ENCODE data around the gene CHMP5. TPM values are rescaled to one million over a fixed set of nuclear protein-coding genes. Genes with fewer than 3 reads are reported as not detected.
A peak's percentile ranks its signal among the peaks of the same experiment; 100 is the strongest.

CHMP5 gene
- total and polyA plus RNA-seq, 10 of the 15 experiments (the other 5 are each of a cell fraction or from before 2014, with no cell fraction given), result 40.3 to 179 (median 78.6) TPM

DNA sequence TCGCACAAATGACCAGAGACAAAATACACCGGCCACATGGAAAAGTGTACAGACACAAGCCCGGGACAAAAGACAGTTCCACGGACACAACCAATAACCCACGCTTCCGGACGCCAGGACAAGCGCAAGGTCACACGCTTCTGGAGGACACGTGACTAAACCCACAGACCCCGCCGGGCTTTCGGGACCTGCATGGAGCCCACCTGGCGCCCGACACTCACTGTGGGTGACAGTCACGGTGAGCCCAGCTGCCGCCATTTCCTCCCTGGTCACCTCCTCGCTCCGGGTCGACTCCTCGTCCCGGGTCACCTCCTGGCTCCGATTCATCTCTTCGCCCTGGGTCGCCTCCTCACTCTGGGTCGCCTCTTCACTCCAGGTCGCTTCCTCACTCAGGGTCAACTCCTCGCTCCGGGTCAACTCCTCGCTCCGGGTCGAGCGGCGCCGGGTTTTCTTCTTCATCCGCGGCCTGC is 811 bp upstream of the CHMP5 start (continued):
- no peak for TF ChIP-seq FOXM1 (IDR thresholded peaks at IDR 0.05; ENCODE audit: low read depth, low read length)
- no peak for TF ChIP-seq MXI1 (IDR thresholded peaks at IDR 0.05; ENCODE audit: low read depth, low read length)
- TF ChIP-seq NBN (IDR thresholded peaks at IDR 0.05), result peak; percentile 31; the same call in 1 of the 2 replicates
- no peak for TF ChIP-seq ZNF622 (IDR thresholded peaks at IDR 0.05)
- TF ChIP-seq POLR2AphosphoS2 (IDR thresholded peaks at IDR 0.05; ENCODE audit: low read depth, low read length), result no peak
- TF ChIP-seq, protein P1, sequence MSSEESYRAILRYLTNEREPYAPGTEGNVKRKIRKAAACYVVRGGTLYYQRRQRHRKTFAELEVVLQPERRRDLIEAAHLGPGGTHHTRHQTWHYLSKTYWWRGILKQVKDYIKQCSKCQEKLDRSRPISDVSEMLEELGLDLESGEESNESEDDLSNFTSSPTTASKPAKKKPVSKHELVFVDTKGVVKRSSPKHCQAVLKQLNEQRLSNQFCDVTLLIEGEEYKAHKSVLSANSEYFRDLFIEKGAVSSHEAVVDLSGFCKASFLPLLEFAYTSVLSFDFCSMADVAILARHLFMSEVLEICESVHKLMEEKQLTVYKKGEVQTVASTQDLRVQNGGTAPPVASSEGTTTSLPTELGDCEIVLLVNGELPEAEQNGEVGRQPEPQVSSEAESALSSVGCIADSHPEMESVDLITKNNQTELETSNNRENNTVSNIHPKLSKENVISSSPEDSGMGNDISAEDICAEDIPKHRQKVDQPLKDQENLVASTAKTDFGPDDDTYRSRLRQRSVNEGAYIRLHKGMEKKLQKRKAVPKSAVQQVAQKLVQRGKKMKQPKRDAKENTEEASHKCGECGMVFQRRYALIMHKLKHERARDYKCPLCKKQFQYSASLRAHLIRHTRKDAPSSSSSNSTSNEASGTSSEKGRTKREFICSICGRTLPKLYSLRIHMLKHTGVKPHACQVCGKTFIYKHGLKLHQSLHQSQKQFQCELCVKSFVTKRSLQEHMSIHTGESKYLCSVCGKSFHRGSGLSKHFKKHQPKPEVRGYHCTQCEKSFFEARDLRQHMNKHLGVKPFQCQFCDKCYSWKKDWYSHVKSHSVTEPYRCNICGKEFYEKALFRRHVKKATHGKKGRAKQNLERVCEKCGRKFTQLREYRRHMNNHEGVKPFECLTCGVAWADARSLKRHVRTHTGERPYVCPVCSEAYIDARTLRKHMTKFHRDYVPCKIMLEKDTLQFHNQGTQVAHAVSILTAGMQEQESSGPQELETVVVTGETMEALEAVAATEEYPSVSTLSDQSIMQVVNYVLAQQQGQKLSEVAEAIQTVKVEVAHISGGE (CRISPR knock-in tag; IDR thresholded peaks at IDR 0.05), result no peak
- no peak for TF ChIP-seq ZNF24 (IDR thresholded peaks at IDR 0.05)
- TF ChIP-seq FOXK2 (IDR thresholded peaks at IDR 0.05), result no peak
- TF ChIP-seq USF1 (IDR thresholded peaks at IDR 0.05; ENCODE audit: borderline replicate concordance, extremely low read length, insufficient read depth, low read depth, low read length), result peak; percentile 86
- TF ChIP-seq LARP7 (IDR thresholded peaks at IDR 0.05), result peak; percentile 90; the same call in 1 of the 2 replicates
- no peak for TF ChIP-seq ATF7 (IDR thresholded peaks at IDR 0.05; ENCODE audit: low read depth)
- TF ChIP-seq, protein P2, sequence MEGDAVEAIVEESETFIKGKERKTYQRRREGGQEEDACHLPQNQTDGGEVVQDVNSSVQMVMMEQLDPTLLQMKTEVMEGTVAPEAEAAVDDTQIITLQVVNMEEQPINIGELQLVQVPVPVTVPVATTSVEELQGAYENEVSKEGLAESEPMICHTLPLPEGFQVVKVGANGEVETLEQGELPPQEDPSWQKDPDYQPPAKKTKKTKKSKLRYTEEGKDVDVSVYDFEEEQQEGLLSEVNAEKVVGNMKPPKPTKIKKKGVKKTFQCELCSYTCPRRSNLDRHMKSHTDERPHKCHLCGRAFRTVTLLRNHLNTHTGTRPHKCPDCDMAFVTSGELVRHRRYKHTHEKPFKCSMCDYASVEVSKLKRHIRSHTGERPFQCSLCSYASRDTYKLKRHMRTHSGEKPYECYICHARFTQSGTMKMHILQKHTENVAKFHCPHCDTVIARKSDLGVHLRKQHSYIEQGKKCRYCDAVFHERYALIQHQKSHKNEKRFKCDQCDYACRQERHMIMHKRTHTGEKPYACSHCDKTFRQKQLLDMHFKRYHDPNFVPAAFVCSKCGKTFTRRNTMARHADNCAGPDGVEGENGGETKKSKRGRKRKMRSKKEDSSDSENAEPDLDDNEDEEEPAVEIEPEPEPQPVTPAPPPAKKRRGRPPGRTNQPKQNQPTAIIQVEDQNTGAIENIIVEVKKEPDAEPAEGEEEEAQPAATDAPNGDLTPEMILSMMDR (IDR thresholded peaks at IDR 0.05 in 2 of 3, conservative IDR thresholded peaks at IDR 0.05 in 1 of 3; ENCODE audit: control insufficient read depth in 2 of 3, extremely low read depth in 1 of 3, insufficient read depth in 1 of 3, low read depth in 3 of 3, low read length in 3 of 3), result no peak
- no peak for TF ChIP-seq GATAD2B (conservative IDR thresholded peaks at IDR 0.05; ENCODE audit: low read depth)
- no peak for TF ChIP-seq IRF4 (IDR thresholded peaks at IDR 0.05; ENCODE audit: low read depth, low read length)
- TF ChIP-seq ETV6 (conservative IDR thresholded peaks at IDR 0.05 in 1 of 2, IDR thresholded peaks at IDR 0.05 in 1 of 2; ENCODE audit: borderline replicate concordance in 1 of 2, low read depth in 1 of 2), result no peak
- no peak for TF ChIP-seq NR2C2 (IDR thresholded peaks at IDR 0.05; ENCODE audit: borderline replicate concordance, control insufficient read depth, insufficient read length, low read depth)
- no peak for TF ChIP-seq SP1 (IDR thresholded peaks at IDR 0.05; ENCODE audit: low read depth, low read length)
